ENCODE measurements around the gene LRRC74B.
A peak's percentile ranks its signal among the peaks of the same experiment; 100 is the strongest.
"Not testable (repeated sequence)": the region's sequence is repeated elsewhere in the genome, so short reads cannot be mapped to it uniquely, and the experiment has no call there.

Gene LRRC74B, protein sequence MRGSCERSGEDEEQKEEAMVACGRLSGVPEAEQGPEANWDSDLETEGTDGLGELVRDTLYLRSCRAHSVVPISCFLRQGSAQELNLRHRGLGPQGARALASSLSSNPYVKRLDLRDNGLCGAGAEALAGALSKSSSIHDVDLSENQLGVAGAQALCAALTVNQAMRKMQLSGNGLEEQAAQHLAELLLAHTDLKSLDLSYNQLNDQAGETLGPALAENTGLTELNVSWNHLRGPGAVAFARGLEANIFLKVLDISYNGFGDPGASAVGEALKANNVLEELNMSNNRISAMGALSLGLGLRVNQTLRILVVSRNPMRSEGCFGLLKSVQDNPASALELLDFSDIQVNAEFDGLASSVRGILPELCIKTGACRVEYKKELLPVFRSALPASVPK

DNA sequence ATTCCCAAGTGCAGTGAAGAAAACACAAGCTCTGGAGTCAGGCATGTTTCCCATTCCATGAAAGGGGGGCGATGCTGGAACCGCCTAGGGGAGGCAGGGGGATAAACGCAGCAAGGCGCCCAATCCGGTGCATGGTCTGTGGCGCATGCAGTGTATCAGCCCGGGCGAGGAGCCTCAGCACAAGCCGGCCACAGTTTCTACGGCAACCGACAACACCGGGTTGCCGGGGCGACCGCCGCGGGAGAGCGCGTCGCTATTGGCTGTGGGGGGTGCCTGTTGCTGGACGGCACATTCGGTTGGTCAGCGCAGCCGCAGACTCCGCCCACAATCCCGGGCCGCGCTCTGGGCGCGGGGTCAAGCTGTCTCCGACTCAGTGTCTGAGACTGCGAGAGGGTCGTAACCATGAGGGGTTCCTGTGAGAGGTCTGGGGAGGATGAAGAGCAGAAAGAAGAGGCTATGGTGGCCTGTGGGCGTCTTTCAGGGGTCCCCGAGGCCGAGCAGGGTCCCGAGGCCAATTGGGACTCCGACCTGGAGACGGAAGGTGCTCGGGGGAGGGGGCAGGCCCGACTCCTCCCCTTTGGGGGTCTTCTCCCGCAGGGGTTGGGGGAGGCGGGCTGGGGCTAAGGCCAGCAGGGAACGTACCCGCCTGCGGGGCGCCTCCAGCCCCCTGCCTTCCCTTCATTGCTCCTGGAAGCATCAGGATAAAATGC, at the start of gene LRRC74B:
Gene LRRC74B (plus strand): TSS at position 362 of the 710 bp plus-strand sequence. CDS start 41 bp downstream, at position 403.
- peak; percentile 74 for DNase-seq (ENCODE audit: low read depth, low spot score)

DNA sequence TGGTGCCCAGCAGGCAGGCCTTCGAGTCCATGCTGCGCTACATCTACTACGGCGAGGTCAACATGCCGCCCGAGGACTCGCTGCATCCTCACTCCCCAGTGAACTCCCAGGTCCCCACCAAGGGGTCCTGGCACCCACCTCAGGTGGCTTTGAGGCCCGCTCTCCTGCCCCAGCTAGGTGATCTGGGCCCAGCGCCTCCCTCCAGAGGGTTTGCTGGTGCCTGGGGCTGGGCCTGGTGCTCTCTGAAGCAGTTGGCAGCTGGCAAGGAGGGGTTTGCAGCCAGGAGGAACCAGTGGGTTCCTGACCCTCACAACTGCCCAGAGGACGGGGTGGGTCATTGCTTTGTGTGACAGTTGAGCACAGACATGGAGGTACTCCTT, 49.7 kb upstream of the LRRC74B start:
- DNase-seq (ENCODE audit: low read depth, low spot score), result no peak

DNA sequence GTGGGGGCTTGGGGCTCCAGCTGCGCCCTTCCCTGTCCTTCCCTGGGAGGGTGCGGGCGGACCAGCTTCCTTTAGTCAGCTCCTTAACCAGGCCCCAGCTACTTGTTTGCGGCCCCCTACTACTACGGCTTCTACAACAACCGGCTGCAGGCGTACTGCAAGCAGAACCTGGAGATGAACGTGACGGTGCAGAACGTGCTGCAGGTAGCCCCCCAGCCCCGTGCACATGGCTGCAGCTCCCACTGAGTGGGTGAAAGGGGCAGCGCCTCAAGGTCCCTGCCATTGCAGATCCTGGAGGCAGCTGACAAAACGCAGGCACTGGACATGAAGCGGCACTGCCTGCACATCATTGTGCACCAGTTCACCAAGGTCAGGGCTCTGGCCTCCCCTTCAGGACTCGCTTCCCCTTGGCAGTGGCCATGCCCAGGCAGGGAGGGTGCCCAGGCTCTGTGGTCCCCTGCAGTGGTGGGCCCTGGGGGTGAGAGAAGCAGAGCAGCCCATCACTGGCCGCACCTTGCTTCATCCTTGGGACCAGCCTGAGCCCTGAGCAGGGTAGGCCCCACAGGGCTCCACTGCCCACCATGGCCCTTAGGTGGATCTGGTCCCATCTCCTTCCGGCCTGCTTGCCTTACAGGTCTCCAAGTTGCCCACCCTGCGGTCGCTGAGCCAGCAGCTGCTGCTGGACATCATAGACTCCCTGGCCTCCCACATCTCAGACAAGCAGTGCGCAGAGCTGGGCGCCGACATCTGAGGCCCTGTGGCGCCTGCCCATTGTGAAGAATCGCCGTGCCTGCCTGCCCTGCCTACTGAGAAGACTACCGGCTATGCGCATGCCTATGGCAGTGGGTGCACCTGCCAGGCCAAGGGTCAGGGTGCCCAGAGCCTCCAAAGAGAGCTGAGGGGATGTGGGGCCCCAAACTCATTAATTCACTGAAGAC, 48.9 kb upstream of the LRRC74B start:
- no peak for DNase-seq (ENCODE audit: low read depth, low spot score)

DNA sequence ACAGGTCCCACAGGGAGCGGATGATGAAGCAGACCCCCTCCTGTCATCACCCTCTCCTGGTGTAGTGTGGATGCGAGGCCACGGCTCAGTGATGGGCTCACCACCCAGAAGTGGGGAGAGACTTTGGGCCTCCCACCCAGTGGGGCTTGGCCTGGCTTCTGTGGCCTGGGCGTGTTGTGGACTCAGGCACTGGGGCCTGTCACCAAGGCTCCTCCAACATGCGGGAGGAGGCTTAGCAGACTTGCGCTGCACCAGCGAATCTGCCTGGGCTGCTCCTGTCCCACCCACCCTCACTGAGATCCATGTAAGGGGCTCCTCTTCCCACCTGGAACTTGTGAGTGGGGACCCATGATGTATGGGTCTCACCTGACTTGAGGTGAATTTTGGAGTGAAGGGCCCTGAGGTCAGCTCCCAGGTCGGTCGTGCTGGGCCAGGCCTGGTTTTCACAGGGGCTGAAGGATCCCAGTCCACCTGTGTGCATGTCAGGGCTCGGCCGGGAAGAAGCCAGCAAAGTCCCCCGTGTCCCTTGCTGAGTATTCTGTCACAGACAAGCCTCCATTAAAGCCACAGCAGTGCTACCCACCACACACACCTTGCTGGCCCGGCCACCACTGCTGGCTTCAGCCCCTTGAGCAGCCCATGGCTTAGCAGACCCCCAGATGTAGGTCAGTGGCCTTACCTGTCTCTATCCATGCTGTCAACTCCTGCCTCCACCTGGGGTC, 48.0 kb upstream of the LRRC74B start:
- DNase-seq (ENCODE audit: low read depth, low spot score), result no peak

DNA sequence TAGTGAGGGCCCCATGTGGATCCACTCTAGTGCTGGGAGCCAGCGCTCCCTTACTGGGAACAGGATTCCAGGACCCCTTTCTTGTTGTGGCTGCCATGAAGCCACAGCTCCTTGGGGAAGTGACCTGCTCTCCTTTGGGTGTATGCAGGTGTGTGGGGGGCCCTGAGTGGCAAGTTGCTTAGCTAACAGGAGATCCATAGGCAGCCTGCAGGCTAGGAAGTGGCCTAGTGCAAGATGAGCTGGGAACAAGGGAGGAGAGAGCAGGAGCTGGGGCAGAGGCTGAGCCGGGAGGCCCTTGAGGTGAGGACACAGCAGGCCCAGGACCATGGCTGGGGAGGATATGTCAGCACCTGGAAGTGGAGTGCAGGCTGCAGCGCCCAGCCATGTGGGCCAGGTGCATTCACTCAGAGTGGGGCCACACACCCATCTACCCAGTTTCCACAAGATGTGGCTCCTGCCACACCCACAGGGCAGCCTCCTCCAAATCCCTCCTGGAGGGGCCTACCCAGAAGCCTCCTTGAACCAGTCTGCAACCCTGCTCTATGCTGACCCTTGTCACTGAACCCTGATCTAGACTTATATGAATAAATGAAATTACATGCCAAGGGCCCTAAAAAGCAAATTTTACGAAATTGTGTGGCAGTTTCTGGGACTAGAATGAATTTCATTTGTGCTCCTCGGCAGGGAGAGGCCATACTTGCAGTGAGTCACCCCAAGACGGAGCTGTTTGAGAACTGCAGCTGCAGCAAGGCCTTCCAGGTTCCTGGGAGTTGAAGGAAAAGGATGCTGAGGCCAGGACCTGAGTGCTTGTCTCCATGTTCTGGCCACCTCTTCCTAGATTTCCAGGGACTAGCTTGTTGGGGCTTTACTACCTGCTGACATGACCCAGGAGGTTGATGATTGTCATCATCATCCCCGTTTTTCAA, 47.1 kb upstream of the LRRC74B start:
- DNase-seq (ENCODE audit: low read depth, low spot score), result no peak

DNA sequence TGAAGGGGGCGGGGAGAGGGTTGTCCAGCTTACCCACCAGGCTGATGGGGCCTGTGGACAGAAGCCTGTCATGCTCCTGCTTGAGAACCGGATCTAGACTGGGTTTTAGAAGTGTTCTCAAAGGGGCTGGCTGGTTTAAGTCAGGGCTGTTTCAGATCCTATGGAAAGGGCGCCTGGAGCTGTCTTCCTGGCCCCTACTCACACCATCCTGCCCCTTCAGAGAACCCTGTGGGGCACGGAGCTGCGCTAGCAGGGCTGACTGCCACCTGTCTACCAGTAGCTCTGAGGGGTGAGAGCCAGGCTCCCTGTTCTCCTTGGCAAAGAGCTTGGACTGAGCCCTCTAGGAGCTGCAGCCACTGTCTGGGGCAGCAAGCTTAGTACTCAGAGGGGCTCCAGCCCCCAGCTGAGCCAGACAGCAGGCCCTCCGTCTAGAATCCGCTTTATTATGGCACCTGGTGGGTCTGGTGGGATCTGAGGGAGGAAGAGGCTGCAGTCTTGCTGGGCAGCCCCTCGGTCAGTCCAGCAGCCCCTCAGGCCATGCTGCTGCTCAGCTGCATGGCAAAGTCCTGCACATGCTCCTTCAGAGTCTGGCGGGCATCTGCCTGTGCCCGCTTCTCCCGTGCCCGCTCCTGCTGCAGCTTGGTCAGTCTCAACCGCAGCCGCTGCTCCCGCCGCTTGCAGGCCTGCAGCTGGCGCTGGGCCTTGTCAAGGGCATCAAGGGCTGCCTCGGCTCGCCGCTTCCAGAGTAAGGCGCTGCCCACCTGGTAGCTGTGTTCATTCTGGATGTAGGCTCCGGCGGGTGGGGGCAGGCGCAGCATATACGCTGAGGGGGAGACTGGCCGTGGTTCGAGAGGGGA, 46.2 kb upstream of the LRRC74B start:
- DNase-seq (ENCODE audit: low read depth, low spot score), result no peak

DNA sequence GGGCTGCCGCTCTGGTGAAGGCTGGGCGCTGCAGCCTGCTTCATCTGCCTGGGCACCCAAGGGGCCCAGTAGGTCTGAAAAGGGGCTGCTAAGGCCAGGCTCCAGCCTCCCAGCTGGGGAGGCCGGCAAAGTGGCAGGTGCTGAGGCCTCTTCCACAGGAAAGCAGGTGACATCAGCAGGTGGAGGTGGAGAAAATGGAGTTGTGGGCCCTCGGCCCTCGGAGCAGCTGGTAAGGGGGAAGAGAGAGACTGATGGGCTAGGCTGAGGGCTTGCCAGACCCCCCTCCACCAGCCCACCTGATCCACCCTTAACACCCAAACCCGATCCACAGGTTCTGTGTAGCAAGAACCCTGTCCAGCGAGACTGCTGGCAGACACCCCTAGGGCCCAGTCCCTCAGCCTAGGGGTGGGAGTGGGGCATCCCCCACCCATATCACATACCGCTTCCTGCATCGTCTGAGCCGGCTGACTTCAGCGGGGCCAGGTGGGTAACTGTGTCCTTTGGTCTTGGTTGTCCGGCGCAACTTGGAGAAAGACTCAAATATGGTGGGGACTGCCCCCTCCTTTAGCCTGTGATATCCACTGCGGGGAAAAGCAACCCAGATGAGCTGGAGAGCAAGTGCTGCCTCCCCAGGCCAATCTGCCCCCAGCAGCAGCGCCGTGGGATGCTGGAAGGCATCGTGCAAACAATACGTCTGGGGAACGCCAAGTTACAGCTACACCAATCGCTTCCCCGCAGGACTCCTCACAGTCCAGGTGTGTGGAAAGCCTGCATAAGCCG, 45.3 kb upstream of the LRRC74B start:
- DNase-seq (ENCODE audit: low read depth, low spot score), result no peak

DNA sequence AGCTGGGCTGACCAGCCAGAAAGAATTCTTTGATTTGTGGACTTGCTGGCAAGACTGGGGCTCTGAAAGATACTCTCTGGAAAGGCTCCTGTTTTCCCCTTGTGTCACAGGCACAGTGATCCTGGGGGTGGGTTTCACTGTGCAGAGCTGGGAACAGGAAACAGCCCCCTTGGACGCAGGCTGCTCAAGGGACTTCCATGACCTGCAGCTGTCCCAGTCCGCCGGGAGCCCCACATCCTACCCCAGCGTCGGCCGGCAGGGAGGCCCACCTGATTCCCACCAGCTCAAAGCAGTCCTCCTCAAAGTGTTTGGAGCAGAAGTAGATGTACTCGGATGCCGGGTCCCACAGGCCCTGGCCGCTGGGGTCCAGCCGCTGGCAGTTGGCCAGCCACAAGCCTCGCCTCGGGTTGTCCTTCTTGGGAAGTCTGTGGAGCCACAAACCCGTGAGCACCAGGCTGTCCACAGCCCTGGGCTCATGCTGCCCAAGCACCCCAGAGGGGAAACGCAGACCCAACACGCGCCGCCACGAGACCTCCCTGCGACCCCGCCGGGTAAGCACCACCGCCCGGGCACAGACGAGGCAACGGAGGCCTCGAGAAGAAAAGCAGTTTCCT, 44.7 kb upstream of the LRRC74B start:
- DNase-seq (ENCODE audit: low read depth, low spot score), result no peak

DNA sequence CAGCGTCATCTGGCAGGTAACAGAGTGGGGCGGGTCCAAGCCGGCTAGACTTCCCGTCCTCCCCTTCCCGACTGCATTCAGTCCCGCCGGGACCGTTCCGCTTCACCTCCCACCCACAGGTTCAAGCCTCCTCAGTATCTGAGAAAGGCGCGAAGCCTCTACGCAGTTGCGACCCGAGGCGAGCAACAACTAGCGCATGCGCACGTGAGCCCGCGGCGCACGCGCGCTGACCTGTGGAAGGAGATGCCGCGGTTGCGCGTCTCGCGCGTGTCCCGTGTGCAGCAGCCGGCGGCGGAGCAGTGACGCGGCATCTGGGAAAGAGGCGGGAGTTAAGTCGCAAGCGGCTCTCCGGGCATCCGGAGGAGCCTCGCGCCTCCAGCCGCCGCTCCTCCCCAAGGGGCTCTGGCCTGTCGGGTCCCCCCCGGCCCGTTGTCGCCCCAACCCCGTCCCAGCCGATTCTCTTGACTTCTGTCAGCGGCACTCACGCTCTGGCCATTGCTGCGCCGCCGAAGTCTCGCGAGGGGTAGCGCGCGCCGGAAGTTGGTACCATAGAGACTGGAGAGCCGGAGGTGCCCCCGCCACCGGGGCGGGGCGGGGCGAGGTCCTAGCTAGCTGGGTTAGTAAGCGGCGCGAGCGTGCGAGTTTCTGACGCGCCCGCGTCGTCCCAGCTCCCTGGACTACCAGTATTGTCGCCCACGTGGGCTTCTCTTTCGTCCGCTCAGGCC, 44.0 kb upstream of the LRRC74B start, which contains the start of gene THAP7:
Gene THAP7 (minus strand): TSS at position 518 of the 725 bp plus-strand sequence. CDS start 207 bp downstream, at position 311.
- DNase-seq (ENCODE audit: low read depth, low spot score), result peak; percentile 57

DNA sequence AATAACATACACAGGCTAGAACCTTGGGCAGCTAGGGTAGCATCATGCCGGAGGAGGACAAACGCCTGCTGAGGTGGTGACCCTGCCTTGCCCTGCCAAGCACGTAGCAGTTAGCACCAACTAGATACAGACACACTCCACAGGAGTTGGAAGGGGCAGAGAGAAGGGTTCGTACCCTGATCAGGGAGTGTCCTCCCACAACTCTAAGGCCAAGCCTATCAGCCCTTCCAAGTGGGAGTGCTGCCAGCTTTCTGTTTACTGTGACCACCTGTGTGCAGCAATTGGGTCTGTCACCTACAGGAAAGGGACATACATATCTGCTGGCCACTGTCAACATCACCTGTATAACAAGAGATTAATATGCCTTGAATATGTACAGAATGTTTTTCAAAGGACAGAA, 42.0 kb upstream of the LRRC74B start:
- DNase-seq (ENCODE audit: low read depth, low spot score), result no peak

DNA sequence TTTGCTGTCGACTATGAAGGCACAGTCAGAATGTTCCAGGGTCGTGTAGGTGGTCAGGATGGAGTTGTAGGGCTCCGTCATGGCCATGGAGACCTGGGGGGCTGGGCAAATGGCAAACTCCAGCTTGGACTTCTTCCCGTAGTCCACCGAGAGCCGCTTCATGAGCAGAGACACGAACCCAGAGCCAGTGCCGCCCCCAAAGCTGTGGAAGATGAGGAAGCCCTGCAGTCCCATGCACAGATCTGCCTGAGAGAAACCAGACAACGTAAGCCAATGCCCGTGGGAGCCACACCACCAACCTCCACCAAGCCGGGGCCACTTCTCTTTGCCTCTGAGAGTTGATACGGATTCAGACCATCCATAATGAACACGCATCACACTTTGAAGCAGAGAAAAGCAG, 36.5 kb upstream of the LRRC74B start:
- DNase-seq (ENCODE audit: low read depth, low spot score), result not testable (repeated sequence)

DNA sequence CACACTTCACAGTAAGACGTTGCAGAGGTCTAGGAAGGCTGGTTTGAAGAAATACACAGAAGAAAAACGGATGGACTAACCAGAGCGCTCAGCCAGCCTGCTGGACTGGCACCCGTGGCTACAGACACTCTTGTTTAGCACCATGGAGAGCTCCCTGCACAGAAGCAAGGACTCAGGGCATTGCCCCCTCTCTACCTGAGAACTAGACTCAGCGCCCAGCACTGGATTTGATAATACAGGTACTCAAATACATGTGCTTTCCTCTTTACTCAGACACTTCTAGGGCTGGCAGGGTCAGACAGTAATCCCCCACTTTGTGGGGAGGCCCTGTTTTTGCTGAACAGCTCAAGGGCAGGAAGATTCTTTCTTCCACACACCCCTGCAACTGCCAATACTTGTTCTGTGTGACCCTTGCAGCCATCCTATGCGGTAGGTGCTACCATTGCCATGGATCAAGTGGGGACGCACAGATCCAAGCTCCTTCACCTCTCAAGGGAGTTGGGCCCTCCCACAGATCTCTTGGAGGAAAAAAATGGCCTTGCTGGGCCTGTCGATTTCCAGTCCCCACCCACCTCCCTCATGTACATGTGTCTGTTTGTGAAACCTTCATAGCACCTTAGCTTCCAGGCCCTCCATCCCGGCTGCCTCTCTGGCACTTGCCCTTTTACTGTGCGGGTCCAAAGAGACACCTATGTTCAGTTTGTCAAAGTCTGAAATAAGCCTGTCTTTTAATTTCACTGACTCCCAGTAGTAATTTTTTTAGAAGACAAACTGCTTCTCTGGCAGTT, 35.9 kb upstream of the LRRC74B start:
- no peak for DNase-seq (ENCODE audit: low read depth, low spot score)

DNA sequence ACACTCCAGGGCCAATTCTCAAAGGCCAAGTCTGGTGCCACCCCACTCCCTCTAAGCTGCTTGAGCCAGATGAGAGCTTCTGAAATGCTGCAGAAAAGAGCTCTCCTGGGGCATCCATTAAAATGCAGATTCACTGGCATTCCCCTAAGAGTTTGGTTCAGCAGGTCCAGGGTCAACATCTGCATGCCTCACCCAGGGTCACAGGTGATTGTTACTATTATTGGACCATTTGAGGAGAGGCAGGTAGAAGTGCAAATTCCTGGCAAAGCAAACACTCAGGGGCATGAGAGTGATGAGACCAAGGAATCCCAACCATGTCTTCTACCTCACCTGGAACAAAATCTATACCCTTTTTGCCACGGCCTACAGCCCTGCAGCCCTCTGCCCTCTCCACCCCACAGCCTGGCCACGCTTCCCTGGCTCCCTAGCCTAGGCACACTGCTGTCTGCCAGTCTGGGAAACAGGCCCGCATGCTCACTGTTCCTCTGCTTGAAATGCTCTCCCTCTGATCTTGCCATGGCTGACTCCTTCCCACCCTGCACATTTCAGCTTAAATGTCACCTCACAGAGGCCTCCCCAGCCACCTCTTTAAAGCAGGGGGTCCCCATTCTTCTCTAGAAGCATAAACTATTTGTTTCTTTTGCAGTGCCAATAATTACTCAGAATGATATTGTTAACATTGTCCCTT, 35.2 kb upstream of the LRRC74B start:
- no peak for DNase-seq (ENCODE audit: low read depth, low spot score)

DNA sequence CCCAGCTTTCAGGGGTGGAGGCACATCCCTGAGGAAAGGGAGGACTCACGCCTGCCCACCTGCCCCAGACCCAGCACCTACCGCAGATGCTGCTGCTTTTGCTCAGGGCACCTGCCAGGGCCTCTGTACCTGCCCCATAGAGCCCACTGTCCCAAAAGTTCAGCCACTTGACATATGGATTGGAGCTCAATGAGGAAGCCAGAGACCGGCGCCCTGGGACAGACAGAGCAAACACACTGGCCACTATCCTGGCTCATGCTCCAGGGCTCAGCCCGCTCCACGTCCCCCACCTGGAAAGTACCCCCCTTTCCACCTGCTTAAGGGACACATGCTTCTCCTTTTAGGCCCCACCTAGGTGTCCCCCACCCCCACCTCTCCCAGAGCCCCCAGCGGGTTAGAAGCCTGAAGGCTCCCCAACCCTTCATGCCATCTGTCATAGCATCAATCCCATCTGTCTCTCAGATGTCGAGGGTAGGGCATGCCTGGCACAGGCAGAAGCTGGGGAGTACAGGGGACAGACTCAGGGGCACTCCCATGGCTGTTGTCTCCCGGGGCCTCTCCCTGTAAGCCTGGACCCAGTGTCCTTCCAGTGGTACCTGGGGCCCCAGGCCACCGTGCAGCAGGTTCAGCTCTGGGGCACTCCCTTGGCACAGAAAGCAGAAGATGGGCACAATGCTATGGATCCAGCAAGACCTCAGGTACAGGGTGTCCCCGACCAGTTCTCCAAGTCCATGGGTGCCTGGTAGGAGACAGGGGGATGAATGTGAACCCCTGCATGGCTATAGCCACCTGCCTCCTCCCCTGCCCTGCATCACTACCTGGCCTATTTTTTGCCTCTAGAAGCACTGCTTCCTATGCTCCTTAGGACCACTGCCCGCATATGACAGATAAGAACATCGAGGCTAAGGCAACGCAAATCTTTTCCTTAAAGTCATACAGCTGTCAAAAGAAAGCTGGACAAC, 33.0 kb upstream of the LRRC74B start:
- DNase-seq (ENCODE audit: low read depth, low spot score), result no peak

All from iPS DF 19.7 (cell line).